HEK293 (cell line): ENCODE data around the gene STK32A.

Experiments
- BCL11A ChIP-seq: fragments of 450-650 bp; formaldehyde crosslinking; IDR thresholded peaks from 2 replicates; pipeline ENCODE4 v1.5.1; 2016; ENCODE audit warnings: low read depth, missing biosample characterization, missing genetic modification characterization
- ZIC2 ChIP-seq: fragments of 450-650 bp; formaldehyde crosslinking; IDR thresholded peaks from 2 replicates; pipeline ENCODE4 v1.5.1; 2016; ENCODE audit warnings: missing biosample characterization, missing genetic modification characterization
- ZNF248 ChIP-seq: fragments of 450-650 bp; formaldehyde crosslinking; IDR thresholded peaks from 2 replicates; pipeline ENCODE4 v1.5.1; 2017; ENCODE audit warnings: missing biosample characterization, missing genetic modification characterization
- ZNF292 ChIP-seq: fragments of 450-650 bp; formaldehyde crosslinking; IDR thresholded peaks from 2 replicates; pipeline ENCODE4 v1.5.1; 2016; ENCODE audit warnings: low read depth, missing biosample characterization, missing genetic modification characterization, borderline replicate concordance
- ZNF341 ChIP-seq: fragments of 450-650 bp; formaldehyde crosslinking; IDR thresholded peaks from 2 replicates; pipeline ENCODE4; 2016; ENCODE audit warnings: low read depth, missing biosample characterization, missing genetic modification characterization
- ZNF664 ChIP-seq: fragments of 450-650 bp; formaldehyde crosslinking; IDR thresholded peaks from 2 replicates; pipeline ENCODE4 v1.5.1; 2016; ENCODE audit warnings: missing biosample characterization, missing genetic modification characterization
- ZNF677 ChIP-seq: fragments of 450-650 bp; IDR thresholded peaks from 2 replicates; pipeline ENCODE4 v1.5.0; 2018; ENCODE audit warnings: missing biosample characterization, mild to moderate bottlenecking, missing genetic modification characterization, moderate library complexity
- ZNF707 ChIP-seq: fragments of 450-650 bp; formaldehyde crosslinking; IDR thresholded peaks from 2 replicates; pipeline ENCODE4 v1.5.1; 2016; ENCODE audit warnings: missing biosample characterization, missing genetic modification characterization
- TF ChIP-seq, protein P1 (sequence below): fragments of 450-650 bp; formaldehyde crosslinking; IDR thresholded peaks from 2 replicates; pipeline ENCODE4 v1.5.1; 2016; ENCODE audit warnings: missing biosample characterization, missing genetic modification characterization
- TF ChIP-seq, protein P2 (sequence below): fragments of 450-650 bp; formaldehyde crosslinking; IDR thresholded peaks from 2 replicates; pipeline ENCODE4 v1.5.1; 2016; ENCODE audit warnings: missing biosample characterization, missing genetic modification characterization

- TF ChIP-seq ZNF664 (tag by site-specific recombination) (no peak), ZNF341 (tag by site-specific recombination) (no peak), ZNF707 (tag by site-specific recombination) (no peak), ZNF677 (tag by site-specific recombination) (no peak), ZNF292 (tag by site-specific recombination) (no peak), ZNF248 (no peak), BCL11A (tag by site-specific recombination) (no peak), ZIC2 (no peak)
- TF ChIP-seq, protein P1, sequence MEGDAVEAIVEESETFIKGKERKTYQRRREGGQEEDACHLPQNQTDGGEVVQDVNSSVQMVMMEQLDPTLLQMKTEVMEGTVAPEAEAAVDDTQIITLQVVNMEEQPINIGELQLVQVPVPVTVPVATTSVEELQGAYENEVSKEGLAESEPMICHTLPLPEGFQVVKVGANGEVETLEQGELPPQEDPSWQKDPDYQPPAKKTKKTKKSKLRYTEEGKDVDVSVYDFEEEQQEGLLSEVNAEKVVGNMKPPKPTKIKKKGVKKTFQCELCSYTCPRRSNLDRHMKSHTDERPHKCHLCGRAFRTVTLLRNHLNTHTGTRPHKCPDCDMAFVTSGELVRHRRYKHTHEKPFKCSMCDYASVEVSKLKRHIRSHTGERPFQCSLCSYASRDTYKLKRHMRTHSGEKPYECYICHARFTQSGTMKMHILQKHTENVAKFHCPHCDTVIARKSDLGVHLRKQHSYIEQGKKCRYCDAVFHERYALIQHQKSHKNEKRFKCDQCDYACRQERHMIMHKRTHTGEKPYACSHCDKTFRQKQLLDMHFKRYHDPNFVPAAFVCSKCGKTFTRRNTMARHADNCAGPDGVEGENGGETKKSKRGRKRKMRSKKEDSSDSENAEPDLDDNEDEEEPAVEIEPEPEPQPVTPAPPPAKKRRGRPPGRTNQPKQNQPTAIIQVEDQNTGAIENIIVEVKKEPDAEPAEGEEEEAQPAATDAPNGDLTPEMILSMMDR (tag by site-specific recombination) = no peak
- TF ChIP-seq, protein P2, sequence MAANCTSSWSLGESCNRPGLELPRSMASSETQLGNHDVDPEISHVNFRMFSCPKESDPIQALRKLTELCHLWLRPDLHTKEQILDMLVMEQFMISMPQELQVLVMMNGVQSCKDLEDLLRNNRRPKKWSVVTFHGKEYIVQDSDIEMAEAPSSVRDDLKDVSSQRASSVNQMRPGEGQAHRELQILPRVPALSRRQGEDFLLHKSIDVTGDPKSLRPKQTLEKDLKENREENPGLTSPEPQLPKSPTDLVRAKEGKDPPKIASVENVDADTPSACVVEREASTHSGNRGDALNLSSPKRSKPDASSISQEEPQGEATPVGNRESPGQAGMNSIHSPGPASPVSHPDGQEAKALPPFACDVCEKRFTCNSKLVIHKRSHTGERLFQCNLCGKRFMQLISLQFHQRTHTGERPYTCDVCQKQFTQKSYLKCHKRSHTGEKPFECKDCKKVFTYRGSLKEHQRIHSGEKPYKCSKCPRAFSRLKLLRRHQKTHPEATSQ (tag by site-specific recombination) = no peak
Observed at GRCh38 chr5:147225938-147226337, 8.9 kb upstream of the STK32A start.
